DND-41 (cell line): ENCODE measurements around the gene KSR1.

Experiments used
- CTCF ChIP-seq: IDR thresholded peaks from 2 replicates; pipeline ENCODE4 v1.5.1; 2012; ENCODE audit warnings: borderline replicate concordance, low read length, moderate library complexity, mild to moderate bottlenecking; ENCODE audit not compliant: poor library complexity, severe bottlenecking; ENCODE audit errors: extremely low read depth
- EZH2 ChIP-seq: IDR thresholded peaks from 3 replicates; pipeline ENCODE4 v1.6.1; 2012; ENCODE audit warnings: borderline replicate concordance, low read depth, mild to moderate bottlenecking, moderate library complexity, low read length, inconsistent platforms; ENCODE audit not compliant: severe bottlenecking

GRCh38 chr17:27541301-27542023, 85.2 kb downstream of the KSR1 start:
- TF ChIP-seq CTCF (no peak), EZH2 (no peak)
